ENCODE results near the gene MAD1L1.

The MAD1L1 gene

DNA sequence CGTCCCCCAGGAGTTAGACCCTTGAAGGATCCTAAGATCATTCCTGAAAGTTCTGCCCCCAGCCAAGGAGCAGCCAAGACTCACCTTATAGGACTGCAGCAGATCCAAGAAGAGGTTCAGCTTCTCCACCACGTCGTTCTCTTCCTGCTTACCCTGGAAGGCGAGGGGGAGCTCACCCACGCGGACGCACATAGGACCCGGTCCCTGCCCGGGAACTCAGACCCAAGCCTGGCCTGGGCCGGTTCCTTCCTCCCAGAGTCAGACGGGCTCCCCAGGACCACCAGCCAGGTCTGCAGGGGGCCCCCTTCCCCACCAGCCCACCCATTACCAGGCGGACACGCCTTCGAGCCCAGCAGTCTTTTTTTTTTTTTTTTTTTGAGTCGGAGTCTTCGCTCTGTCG, 24.9 kb upstream of the MAD1L1 start:
- DNase-seq, result no peak

- no peak for DNase-seq
Observed at GRCh38 chr7:2257046-2257551, 24.4 kb upstream of the MAD1L1 start.

GRCh38 chr7:2256306-2257045, 23.7 kb upstream of the MAD1L1 start:
- DNase-seq, result no peak

GRCh38 chr7:2255145-2256139, 22.7 kb upstream of the MAD1L1 start:
- DNase-seq, result no peak

DNA sequence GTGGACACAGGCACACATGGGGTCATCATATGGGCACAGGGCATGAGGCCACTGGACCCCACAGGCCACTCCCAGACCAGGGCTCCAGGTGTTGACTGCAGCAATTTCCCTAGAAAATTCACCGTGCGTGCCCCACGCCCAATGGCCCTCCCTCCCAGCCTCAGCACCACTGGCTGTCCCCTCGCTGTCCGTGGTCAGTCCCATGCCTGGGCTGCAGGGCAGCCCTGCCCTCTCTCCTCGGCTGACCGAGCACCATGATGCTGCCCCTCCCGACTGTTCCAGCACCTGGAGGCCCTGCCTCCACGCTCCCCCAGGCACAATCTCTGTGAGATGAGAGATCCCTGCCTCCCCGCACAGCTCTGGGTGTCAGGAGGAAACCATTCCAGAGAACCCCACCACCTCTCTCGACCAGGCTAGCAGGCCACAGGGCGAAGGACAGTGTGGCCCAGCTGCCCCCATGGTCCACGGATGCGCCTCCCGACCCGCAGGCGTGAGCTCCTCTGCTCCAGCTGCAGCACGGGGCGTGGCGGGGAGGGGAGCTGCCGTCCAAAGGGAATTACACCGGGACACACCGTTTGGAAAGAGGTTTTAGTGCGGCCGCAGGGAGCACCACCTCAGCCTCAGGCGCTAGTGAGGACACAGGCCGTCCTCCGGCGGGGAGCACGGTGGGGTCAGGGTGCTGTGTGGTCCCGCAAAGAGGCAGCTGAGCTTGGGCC, 21.8 kb upstream of the MAD1L1 start:
- DNase-seq, result no peak

- DNase-seq, result no peak
Observed at GRCh38 chr7:2253525-2254244, 20.9 kb upstream of the MAD1L1 start.

GRCh38 chr7:2253021-2253420, 20.3 kb upstream of the MAD1L1 start:
- DNase-seq, result no peak

GRCh38 chr7:2251841-2252771, 19.4 kb upstream of the MAD1L1 start:
- DNase-seq, result no peak

GRCh38 chr7:2251381-2251780, 18.6 kb upstream of the MAD1L1 start:
- DNase-seq, result no peak

- DNase-seq, result no peak
Observed at GRCh38 chr7:2249744-2250323, 17.1 kb upstream of the MAD1L1 start.

- DNase-seq, result no peak
Observed at GRCh38 chr7:2248984-2249694, 16.4 kb upstream of the MAD1L1 start.

- no peak for DNase-seq
Observed at GRCh38 chr7:2247141-2247995, 14.6 kb upstream of the MAD1L1 start.

GRCh38 chr7:2245883-2246675, 13.3 kb upstream of the MAD1L1 start:
- DNase-seq, result no peak

GRCh38 chr7:2244404-2244995, 11.8 kb upstream of the MAD1L1 start:
- no peak for DNase-seq

DNA sequence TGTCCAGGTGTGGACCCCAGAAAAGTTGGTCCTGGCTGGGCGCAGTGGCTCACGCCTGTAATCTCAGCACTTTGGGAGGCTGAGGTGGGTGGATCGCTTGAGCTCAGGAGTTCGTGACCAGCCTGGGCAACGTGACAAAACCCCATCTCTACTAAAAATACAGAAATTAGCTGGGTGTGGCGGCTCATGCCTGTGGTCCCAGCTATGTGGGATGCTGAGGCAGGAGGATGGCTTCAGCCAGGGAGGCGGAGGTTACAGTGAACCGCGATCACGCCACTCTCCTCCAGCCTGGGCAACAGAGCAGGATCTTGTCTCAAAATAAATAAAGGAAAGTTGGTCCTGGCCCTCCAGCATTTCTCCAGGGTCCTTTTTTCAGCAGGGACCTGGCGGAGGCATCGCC, 10.7 kb upstream of the MAD1L1 start:
- no peak for DNase-seq

- no peak for DNase-seq
Observed at GRCh38 chr7:2242541-2243429, 10.0 kb upstream of the MAD1L1 start.

All from activated CD4-positive, alpha-beta T cell treated with anti-CD3 and anti-CD28 coated beads for 1 hour (primary cell).